ENCODE results near the gene YIPF1.

- TF ChIP-seq CTCF (IDR thresholded peaks at IDR 0.05) (no peak), EP300 (IDR thresholded peaks at IDR 0.05) (no peak), POLR2AphosphoS5 (IDR thresholded peaks at IDR 0.05) (no peak)
Observed at GRCh38 chr1:53899708-53900107, 10.1 kb upstream of the YIPF1 start.
